BE2C (cell line): ENCODE results near the gene GLDC.

Source experiments
- DNase-seq: peaks from one replicate; pipeline ENCODE4 v3.0.0-alpha.2; 2020
- H3K27me3 ChIP-seq: fragments of 250-450 bp; sonication (Bioruptor Pico); 2 replicates; pipeline ENCODE4 v1.5.1; 2020; ENCODE audit warnings: mild to moderate bottlenecking
- H3K36me3 ChIP-seq: fragments of 250-450 bp; sonication (Bioruptor Pico); 2 replicates; pipeline ENCODE4 v1.5.1; 2020; ENCODE audit warnings: mild to moderate bottlenecking
- H3K4me1 ChIP-seq: fragments of 250-450 bp; sonication (Bioruptor Pico); 2 replicates; pipeline ENCODE4 v1.5.1; 2020
- H3K4me3 ChIP-seq: 2 replicates; pipeline ENCODE4 v1.5.1; 2011; ENCODE audit warnings: low read depth, low read length
- H3K9me3 ChIP-seq: fragments of 250-450 bp; sonication (Bioruptor Pico); 2 replicates; pipeline ENCODE4 v1.5.1; 2020
- CTCF ChIP-seq: IDR thresholded peaks from 2 replicates; pipeline ENCODE4 v1.5.1; 2012; ENCODE audit warnings: mild to moderate bottlenecking, low read depth, low read length

The GLDC gene

GRCh38 chr9:6502399-6502798 is 143.1 kb downstream of the GLDC start:
- no peak for TF ChIP-seq CTCF
- Histone ChIP-seq H3K4me1 (no peaks in the 10 kb centered on the region), H3K9me3 (no peaks in the 10 kb centered on the region), H3K27me3 (no peaks in the 10 kb centered on the region), H3K36me3 (peaks cover 70% of the 10 kb centered on the region), H3K4me3 (no peak overlapping the region)
- no peak for DNase-seq

- Histone ChIP-seq H3K27me3 (no peaks in the 10 kb centered on the region), H3K4me3 (no peak overlapping the region), H3K36me3 (peaks cover 69% of the 10 kb centered on the region), H3K9me3 (no peaks in the 10 kb centered on the region), H3K4me1 (no peaks in the 10 kb centered on the region)
- no peak for TF ChIP-seq CTCF
- DNase-seq, result no peak
These were observed 143.9 kb downstream of the GLDC start for GRCh38 chr9:6501526-6502210.

GRCh38 chr9:6498982-6499381 is 146.5 kb downstream of the GLDC start:
- H3K4me3 ChIP-seq, result no peak overlapping the region
- H3K36me3 ChIP-seq, result peaks cover 53% of the 10 kb centered on the region
- TF ChIP-seq CTCF, result no peak
- no peaks in the 10 kb centered on the region for H3K27me3 ChIP-seq
- DNase-seq, result no peak
- no peaks in the 10 kb centered on the region for H3K9me3 ChIP-seq
- H3K4me1 ChIP-seq, result no peaks in the 10 kb centered on the region

GRCh38 chr9:6495466-6495865 is 150.1 kb downstream of the GLDC start:
- peaks cover 38% of the 10 kb centered on the region for H3K36me3 ChIP-seq
- no peak for DNase-seq

GRCh38 chr9:6490863-6491262 is 154.7 kb downstream of the GLDC start:
- H3K36me3 ChIP-seq, result peaks cover 30% of the 10 kb centered on the region
- DNase-seq, result no peak
- no peak for TF ChIP-seq CTCF
- H3K27me3 ChIP-seq, result no peaks in the 10 kb centered on the region
- H3K4me1 ChIP-seq, result no peaks in the 10 kb centered on the region
- no peaks in the 10 kb centered on the region for H3K9me3 ChIP-seq
- no peak overlapping the region for H3K4me3 ChIP-seq

More at GRCh38 chr9:6495466-6495865, 150.1 kb downstream of the GLDC start:
- no peak for TF ChIP-seq CTCF
- H3K9me3 ChIP-seq, result no peaks in the 10 kb centered on the region
- H3K4me1 ChIP-seq, result no peaks in the 10 kb centered on the region
- no peaks in the 10 kb centered on the region for H3K27me3 ChIP-seq
- no peak overlapping the region for H3K4me3 ChIP-seq

GRCh38 chr9:6489099-6489498 is 156.4 kb downstream of the GLDC start:
- TF ChIP-seq CTCF, result no peak
- H3K9me3 ChIP-seq, result no peaks in the 10 kb centered on the region
- H3K4me1 ChIP-seq, result no peaks in the 10 kb centered on the region
- H3K4me3 ChIP-seq, result no peak overlapping the region
- H3K27me3 ChIP-seq, result no peaks in the 10 kb centered on the region
- H3K36me3 ChIP-seq, result peaks cover 32% of the 10 kb centered on the region
- no peak for DNase-seq
